GM21515 (cell line): ENCODE measurements around the gene PUM1.
A peak's percentile ranks its signal among the peaks of the same experiment; 100 is the strongest.
"Not testable (repeated sequence)": the region's sequence is repeated elsewhere in the genome, so short reads cannot be mapped to it uniquely, and the experiment has no call there.

Source experiments
- ATAC-seq: cut with Tn5 transposase; IDR thresholded peaks from one replicate; pipeline ENCODE4 v1.9.1; 2021; ENCODE audit not compliant: unreplicated experiment

Gene PUM1, protein sequence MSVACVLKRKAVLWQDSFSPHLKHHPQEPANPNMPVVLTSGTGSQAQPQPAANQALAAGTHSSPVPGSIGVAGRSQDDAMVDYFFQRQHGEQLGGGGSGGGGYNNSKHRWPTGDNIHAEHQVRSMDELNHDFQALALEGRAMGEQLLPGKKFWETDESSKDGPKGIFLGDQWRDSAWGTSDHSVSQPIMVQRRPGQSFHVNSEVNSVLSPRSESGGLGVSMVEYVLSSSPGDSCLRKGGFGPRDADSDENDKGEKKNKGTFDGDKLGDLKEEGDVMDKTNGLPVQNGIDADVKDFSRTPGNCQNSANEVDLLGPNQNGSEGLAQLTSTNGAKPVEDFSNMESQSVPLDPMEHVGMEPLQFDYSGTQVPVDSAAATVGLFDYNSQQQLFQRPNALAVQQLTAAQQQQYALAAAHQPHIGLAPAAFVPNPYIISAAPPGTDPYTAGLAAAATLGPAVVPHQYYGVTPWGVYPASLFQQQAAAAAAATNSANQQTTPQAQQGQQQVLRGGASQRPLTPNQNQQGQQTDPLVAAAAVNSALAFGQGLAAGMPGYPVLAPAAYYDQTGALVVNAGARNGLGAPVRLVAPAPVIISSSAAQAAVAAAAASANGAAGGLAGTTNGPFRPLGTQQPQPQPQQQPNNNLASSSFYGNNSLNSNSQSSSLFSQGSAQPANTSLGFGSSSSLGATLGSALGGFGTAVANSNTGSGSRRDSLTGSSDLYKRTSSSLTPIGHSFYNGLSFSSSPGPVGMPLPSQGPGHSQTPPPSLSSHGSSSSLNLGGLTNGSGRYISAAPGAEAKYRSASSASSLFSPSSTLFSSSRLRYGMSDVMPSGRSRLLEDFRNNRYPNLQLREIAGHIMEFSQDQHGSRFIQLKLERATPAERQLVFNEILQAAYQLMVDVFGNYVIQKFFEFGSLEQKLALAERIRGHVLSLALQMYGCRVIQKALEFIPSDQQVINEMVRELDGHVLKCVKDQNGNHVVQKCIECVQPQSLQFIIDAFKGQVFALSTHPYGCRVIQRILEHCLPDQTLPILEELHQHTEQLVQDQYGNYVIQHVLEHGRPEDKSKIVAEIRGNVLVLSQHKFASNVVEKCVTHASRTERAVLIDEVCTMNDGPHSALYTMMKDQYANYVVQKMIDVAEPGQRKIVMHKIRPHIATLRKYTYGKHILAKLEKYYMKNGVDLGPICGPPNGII

DNA sequence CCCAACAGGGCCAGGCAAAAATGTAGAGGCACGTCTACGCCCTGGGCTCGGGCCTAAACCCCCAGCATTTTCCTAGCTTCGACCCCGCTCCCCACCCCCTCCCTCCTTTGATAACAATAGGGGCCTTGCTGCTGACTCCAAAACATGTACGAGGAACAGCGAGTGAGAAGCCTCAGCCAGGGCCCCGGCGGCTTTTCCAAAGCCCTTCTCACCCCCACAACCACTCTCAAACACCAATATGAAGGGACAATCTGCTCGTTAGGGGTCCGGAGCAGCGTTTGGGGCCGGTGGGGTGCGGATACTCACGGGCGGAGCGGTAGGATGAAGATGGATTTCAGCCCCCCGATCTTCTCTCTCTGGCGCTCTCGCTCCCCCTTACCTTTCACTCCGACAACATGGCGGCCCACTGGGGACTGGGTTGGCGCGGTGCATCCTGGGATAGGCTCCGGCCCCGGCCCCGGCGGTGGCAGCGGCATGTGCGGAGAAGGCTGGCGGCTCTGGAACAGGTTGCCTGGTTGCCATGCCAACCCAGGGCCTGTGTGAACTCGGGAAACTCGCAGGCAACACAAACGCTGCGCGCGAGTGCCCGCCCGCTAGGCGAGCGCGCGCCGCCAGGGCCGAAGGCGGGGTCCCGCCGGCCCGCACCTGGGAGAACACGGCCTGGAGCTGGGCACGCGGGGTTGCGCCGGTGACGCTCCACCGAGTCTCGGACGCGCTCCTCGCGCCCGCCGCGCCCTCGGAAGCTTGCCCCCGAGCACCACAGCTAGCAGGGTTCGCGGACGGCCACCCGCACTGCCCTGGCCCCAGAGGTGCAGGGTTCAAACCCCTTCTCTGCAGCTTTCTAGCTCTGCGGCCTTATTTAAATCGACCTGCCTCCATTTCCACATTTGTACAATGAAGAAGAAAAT is at the start of gene PUM1:
Gene PUM1 (minus strand): TSS at position 408 of the 908 bp plus-strand sequence. CDS start 6,151 bp downstream, outside the sequence.
- peak; percentile 92 for ATAC-seq

DNA sequence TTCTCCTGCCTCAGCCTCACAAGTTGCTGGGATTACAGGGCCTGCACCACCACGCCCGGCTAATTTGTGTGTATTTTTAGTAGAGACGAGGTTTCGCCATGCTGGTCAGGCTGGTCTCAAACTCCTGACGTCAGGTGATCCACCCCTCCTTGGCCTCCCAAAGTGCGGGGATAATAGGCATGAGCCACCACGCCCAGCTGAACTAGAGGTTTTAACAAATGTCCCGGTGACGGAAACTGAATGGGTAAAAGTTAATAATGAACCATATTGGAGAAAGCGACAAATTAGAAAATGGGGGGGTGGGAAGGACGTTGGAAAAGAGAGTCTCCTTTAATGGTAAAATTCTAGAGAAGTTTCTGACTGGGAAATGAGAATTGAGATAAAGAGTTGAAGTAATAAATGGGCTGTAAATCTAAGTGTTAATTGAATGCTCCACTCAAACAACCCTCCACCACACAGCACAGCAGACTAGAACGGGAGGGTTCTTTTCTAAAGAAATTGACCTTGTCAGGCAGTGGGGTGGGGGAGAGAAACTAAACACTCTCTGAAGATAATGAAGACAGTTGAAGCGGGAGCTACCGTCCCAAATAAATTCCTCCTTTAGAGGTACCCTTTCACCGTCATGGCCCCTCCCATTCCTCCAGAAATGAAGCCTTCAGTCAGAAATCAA is 46.9 kb upstream of the PUM1 start:
- no peak for ATAC-seq

DNA sequence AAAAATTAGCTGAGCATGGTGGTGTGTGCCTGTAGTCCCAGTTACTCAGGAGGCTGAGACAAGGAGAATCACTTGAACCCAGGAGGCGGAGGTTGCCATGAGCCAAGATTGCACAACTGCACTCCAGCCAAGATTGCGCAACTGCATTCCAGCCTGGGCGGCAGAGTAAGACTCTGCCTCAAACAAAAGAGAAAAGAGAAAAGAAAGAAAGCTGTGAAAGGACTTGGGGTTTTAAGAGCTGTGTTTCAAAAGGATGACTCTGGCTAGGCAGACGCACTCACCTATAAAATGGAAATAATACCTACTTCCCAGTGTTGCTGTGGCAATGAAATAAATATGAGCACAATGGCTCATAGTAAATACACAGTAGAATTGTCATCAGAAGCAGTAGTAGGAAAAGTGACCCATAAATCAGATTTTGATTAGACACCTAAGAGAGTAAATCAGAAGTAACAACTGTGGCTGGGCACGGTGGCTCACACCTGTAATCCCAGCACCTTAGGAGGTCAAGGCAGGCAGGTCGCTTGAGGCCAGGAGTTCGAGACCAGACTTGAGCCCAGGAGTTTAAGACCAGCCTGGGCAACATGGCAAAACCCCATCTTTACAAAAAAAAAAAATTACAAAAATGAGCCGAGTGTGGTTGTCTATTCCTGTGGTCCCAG is 45.9 kb upstream of the PUM1 start:
- no peak for ATAC-seq

DNA sequence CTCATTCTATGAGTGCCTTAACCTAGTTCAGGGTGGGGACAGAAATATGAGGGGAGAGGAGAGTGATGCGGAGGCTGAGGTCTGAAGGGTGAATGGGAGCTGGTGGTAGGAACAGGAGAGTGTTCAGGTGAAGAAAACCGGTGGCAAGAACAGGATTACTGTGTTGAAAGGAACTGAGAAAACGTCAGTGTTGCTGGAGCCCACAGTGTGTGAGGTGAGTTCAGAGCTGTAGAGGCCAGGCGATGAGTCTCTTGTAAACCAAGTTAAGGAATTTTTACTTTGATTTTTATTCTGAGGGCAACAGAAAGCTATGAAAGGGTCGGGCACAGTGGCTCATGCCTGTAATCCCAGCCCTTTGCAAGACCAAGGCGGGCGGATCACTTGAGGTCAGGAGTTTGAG is 45.3 kb upstream of the PUM1 start:
- ATAC-seq, result no peak

DNA sequence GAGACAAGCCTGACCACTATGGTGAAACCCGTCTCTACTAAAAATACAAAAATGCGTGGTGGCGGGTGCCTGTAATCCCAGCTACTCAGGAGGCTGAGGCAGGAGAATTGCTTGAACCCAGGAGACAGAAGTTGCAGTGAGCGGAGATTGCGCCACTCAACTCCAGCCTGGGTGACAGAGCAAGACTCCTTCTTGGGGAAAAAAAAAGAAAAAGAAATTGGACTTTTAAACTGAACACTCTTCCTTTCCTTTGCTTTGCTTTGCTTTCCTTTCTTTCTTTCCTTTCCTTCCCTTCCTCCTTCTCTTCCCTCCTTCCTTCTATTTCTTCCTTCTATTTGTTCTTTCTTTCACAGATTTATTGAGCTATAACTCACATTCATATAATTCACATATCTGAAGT is 43.3 kb upstream of the PUM1 start:
- ATAC-seq, result no peak

DNA sequence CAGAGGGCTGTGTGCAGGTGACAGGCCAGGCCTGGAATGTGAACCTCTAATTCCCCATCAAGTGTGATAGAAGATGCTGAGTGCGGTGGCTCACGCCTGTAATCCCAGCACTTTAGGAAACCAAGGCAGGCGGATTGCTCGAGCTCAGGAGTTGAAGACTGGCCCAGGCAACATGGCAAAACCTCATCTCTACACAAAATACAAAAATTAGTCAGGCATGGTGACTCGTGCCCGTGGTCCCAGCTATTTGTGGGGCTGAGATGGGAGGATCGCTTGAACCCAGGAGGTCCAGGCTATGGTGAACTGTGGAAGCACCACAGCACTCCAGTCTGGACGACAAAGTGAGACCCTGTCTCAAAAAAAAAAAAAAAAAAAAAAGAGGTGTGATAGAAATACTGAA is 40.1 kb upstream of the PUM1 start:
- ATAC-seq, result no peak

DNA sequence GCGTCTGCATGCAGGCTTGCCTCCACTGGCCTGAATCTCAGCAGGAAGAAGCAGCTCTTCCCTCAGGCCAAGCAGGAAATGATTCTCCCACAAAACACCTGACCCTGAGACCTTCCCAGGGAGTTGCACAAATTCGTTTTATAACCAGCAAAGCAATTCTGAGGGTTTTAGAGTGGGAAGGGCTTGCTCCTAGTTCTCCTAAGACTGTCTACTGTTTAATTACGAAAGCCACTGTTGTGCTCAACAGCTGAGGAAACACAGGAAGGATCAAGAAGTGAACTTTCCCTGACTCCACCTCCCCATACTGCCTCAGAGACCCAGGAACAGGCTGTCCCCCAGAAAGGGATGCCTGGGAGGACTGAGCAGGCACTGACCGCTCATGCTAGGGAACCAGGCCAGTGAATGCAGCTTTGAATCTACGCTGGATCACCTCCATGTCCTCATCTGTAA is 37.0 kb upstream of the PUM1 start:
- ATAC-seq, result no peak

DNA sequence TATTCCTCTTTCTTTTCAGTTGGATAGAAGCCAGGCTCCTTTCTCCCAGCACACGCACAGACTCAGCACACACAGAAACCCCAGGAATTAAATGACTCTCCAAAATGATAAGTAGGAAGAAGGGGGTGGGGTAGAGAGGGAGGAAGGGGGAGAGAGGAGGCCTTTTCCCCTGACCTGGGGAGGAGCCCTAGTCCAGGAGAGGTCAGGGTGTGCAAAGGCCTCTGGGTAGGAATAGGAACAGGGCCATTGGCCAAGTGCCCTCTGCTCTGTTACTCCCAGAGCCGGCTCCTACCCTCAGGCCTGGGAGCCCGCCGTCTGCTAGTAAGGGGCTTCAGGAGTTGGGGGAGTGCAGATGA is 35.6 kb upstream of the PUM1 start:
- ATAC-seq, result no peak

DNA sequence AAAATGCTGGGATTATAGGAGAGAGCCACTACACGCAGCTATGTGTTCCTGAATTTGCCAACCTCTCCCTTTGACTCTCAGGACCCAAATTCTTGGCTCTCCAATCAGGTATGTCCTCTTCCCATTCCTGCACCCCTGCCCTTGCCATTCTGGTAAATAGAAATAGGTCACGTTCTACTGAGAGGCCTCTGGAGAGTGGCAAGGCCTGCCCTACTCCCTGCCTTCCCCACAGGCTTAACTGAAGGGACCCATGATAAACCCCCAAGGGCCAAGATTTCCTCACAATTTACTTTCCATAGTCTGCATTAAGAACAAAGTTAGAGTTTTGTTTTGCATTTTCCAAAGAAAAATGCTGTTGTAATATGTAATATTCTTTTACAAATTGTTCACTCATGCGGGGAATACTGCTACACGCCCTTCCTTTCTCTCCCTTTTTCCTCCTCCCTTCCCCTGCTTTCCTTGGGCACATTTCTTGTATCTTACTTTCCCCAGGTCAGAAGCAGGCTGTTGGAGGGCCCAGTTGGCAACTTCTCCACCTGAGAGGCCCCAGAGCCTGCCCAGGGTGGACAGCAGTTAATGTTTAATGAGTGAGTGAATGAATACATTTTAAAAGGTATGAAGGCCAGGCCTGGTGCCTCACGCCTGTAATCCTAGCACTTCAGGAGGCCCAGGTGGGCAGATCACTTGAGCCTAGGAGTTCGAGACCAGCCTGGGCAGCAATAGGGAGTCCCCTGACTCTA is 33.9 kb upstream of the PUM1 start:
- no peak for ATAC-seq

DNA sequence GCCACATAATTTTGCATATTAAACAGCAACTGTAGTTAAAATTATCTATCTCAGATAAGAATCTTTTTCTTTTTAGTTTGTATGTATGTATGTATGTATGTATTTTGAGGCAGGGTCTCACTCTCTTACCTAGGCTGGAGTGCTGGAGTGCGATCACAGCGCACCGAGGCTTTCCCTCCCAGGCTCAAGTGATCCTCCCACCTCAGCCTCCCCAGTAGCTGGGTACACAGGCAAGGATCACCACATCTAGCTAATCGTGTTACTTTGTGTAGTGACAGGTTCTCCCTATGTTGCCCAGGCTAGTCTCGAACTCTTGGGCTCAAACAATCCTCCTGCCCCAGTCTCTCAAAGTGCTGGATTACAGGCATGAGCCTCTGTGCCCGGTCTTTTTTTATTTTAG is 30.5 kb upstream of the PUM1 start:
- ATAC-seq, result no peak

DNA sequence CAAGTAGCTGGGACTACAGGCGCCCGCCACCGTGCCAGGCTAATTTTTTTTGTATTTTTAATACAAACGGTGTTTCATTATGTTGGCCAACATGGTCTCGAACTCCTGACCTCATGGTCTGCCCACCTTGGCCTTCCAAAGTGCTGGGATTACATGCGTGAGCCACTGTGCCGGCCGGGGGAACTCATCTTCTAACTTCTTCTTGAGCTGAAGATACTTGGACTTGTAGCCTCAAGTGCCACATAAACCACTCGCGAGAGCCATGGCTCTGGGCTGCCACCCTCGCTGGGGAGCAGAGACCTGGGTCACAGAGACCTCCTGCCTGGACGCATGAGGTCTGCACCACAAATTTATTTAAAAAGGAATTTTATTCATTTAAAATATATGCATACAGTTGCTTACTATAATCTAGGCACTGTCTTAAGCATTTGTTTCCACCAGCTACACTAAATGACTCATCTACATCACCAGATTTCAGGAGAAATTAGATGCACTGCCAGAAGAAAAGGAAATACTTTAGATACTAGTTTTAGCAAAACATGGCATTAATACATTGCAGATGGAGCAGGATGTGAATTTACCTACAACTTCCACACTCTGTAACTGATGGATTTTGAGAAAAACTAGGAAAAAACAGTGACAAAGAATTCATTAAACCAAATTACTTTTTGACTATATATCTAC is 29.9 kb upstream of the PUM1 start:
- ATAC-seq, result no peak

DNA sequence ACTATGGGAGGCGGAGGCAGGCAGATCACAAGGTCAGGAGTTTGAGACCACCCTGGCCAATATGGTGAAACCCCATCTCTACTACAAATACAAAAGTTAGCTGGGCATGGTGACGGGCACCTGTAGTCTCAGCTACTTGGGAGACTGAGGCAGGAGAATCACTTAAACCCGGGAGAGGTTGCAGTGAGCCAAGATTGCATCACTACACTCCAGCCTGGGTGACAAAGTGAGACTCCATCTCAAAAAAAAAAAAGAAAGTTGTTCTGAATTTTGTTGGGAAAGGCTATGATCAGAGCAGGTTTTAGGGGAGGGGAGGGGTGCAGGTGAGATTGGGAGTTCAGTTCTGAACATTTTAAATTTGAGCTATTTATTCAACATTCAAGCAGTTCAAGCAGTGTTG is 22.6 kb upstream of the PUM1 start:
- ATAC-seq, result not testable (repeated sequence)

DNA sequence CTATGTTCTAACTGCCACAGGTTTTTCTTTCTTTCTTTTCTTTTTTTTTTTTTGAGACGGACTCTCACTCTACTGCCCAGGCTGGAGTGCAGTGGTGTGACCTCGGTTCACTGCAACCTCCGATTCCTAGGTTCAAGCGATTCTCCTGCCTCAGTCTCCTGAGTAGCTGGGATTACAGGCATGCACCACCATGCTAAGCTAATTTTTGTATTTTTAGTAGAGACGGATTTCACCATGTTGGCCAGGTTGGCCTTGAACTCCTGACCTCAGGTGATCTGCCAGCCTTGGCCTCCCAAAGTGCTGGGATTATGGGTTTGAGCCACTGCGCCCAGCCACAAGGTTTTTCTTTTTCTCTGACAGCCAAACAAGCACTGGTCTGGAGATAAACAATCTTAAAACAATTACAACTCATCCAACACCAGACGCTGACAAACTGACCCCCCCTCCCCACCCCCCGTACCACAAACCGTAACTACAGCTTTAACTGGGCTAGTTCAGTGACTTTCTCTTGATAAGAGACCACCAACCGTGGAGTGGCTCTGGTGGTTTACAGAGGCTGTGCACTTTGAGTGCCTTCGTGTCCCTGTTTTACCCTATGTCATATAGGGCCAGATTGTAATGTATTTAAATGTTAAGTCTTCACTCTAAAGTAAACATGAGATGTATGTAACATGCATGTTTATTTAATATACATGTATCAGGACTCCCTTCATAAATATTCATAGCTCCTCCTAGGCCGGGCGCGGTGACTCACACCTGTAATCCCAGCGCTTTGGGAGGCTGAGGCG is 19.5 kb upstream of the PUM1 start:
- ATAC-seq, result no peak

DNA sequence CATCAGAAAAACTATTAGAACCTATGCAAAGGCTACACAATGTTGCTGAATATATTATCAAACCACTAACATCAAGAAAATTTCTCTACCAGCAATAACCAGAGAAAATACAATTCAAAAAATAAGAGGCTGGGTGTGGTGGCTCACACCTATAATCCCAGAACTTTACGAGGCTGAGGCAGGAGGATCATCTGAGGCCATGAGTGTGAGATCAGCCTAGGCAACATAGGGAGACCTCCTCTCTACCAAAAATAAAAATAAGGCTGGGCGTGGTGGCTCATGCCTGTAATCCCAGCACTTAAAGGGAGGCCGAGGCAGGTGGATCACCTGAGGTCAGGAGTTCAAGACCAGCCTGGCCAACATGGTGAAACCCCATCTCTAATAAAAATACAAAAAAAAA is 16.9 kb upstream of the PUM1 start:
- ATAC-seq, result no peak

DNA sequence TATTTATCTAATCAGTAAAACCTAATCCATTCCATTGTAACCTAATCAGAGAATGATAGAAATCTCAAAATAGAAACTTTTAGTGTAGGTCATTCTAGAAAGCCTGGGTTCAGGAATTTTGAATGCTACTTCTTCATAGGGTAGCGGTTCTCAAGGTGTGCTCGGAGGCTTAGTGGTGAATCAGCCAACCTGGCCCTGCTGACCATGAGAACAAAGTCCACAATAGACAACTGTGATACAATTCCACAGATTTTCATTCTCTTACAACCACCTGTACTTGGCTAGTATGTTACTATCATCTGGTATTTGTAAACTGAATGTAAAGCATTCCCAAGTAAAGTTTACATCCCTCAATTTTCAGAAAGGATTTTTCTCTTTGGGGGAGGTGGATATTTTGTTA is 7.5 kb upstream of the PUM1 start:
- no peak for ATAC-seq

DNA sequence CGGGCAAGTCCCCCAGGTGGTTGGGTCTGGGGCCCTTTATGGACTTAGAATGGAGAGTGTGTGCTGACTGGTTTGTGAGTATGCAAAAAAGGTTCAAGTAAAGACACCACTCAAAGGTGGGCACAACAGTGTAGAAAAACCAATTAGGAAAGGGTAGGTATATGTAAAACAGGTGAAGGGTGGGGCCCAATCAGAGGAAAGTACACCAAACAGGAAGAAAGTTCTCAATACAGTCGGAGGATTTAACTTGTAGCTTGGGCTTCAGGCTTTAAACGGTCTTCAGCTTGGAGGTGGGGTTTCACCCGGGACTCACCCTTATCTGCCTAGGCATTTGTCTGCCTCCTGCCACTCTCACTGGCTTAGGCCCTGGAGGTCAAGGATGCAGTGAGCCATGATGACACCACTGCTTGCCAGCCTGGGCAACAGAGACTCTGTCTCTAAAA is 6.8 kb upstream of the PUM1 start:
- ATAC-seq, result no peak

DNA sequence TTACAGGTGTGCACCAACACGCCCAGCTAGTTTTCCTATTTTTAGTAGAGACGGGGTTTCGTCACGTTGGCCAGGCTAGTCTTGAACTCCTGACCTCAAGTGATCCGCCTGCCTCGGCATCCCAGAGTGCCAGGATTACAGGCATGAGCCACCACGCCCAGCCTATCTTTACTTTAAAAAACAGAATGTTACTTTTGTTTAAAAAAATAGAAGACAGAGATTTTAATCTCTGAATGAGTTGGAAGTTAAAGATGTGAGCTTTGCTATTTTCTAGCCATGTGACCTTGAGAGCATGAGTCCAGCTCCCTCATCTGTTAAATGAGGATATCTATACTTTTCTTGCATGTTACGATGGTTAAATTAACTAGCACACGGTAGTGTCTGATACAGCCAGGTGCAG is 3.9 kb upstream of the PUM1 start:
- no peak for ATAC-seq
